Measurements from ENCODE around the gene CRYGD. TPM values are rescaled to one million over a fixed set of nuclear protein-coding genes. Genes with fewer than 3 reads are reported as not detected.

Gene CRYGD
- total and polyA plus RNA-seq, 9 of the 15 experiments (the other 6 are each of a cell fraction or from before 2014, with no cell fraction given), result not detected

DNA sequence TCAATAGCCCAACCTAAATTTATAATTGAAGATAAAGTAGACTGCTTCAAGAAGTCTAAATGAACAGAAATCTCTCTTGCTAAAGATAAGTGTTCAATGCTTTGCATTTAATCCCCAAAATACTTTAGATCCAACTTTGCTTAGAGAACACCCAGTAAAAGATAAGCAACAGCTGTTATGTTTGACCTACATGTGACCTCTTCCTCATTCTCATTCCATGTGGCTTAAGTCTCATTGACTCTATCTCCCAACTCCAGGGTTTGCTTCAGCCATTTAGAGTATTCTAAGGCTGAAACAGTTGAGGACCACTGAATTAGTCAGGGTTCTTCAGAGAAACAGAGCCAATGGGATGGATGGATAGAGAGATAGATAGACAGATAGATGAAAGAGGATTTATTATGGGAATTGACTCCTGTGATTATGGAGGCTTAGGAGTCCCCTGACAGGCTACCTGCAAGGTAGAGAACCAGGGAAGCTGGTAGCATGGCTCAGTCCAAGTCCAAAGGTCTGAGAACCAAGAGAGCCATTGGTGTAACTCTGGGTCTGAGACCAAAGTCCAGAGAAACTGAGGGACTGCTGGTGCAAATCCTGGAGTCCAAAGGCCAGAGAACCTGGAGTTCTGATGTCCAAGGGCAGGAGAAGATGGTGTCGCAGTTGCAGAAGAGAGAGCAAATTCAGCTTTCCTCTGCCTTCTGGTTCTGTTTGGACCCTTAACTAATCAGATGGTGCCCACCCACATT lies 32.1 kb downstream of the CRYGD start:
- Histone ChIP-seq H3K9me1 (ENCODE audit: control insufficient read depth, insufficient read depth, low read length) (no peaks in the 10 kb centered on the region), H3K27ac (ENCODE audit: extremely low read depth, low read depth, low read length) (no peak overlapping the region), H2AFZ (ENCODE audit: low read depth, low read length) (no peak overlapping the region), H3K4me3 (no peak overlapping the region), H3K4me2 (ENCODE audit: insufficient read depth, low read length) (no peak overlapping the region), H3K27me3 (ENCODE audit: control insufficient read depth in 2 of 2, insufficient read depth in 2 of 2, low read length in 2 of 2) (0 out of 5 replicates have a peak, but pooled peaks cover 0 to 5% of the 10 kb centered on the region in 2 experiments), H3K36me3 (ENCODE audit: control insufficient read depth, insufficient read depth, low read length) (no peaks in the 10 kb centered on the region), H3K79me2 (ENCODE audit: control insufficient read depth, insufficient read depth, low read length) (no peaks in the 10 kb centered on the region), H3K9ac (ENCODE audit: insufficient read depth in 1 of 2, low read depth in 2 of 2, low read length in 2 of 2) (no peak overlapping the region), H3K4me1 (replicated peaks in 1 of 2; ENCODE audit: control insufficient read depth in 2 of 2, insufficient read depth in 2 of 2, low read length in 2 of 2) (no peaks in the 10 kb centered on the region), H4K20me1 (replicated peaks; ENCODE audit: control insufficient read depth, insufficient read depth, low read length) (no peaks in the 10 kb centered on the region), H3K9me3 (replicated peaks; ENCODE audit: control insufficient read depth, insufficient read depth, low read depth, low read length) (no peaks in the 10 kb centered on the region)
- in situ Hi-C loops (cut with MboI) (no loop called here), intact Hi-C loops (cut with micrococcal nuclease) (no loop called here)
- CTCF ChIA-PET (ENCODE audit: low intra/inter-chr PET ratio), result no interaction called here
- POLR2A ChIA-PET, result no interaction called here
- TF ChIP-seq, protein P1, sequence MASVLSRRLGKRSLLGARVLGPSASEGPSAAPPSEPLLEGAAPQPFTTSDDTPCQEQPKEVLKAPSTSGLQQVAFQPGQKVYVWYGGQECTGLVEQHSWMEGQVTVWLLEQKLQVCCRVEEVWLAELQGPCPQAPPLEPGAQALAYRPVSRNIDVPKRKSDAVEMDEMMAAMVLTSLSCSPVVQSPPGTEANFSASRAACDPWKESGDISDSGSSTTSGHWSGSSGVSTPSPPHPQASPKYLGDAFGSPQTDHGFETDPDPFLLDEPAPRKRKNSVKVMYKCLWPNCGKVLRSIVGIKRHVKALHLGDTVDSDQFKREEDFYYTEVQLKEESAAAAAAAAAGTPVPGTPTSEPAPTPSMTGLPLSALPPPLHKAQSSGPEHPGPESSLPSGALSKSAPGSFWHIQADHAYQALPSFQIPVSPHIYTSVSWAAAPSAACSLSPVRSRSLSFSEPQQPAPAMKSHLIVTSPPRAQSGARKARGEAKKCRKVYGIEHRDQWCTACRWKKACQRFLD (CRISPR knock-in tag; IDR thresholded peaks at IDR 0.05), result no peak
- TF ChIP-seq DACH1 (IDR thresholded peaks at IDR 0.05; ENCODE audit: partially characterized antibody), result peak; percentile 52
- TF ChIP-seq SPI1 (IDR thresholded peaks at IDR 0.05; ENCODE audit: borderline replicate concordance, low read depth, low read length), result peak; percentile 16; the same call in 1 of the 2 replicates
- TF ChIP-seq, protein P2, sequence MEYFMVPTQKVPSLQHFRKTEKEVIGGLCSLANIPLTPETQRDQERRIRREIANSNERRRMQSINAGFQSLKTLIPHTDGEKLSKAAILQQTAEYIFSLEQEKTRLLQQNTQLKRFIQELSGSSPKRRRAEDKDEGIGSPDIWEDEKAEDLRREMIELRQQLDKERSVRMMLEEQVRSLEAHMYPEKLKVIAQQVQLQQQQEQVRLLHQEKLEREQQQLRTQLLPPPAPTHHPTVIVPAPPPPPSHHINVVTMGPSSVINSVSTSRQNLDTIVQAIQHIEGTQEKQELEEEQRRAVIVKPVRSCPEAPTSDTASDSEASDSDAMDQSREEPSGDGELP (CRISPR knock-in tag; IDR thresholded peaks at IDR 0.05; ENCODE audit: borderline replicate concordance), result peak; percentile 25; the same call in 1 of the 2 replicates
- TF ChIP-seq ESRRA (IDR thresholded peaks at IDR 0.05; ENCODE audit: borderline replicate concordance, low read depth), result peak; percentile 64; the same call in 1 of the 2 replicates
- no peak for TF ChIP-seq ZNF584 (CRISPR knock-in tag; IDR thresholded peaks at IDR 0.05; ENCODE audit: low read depth)
- 0 out of 2 replicates have a peak, but pooled peaks have one; percentile 15 for TF ChIP-seq CBFA2T2 (conservative IDR thresholded peaks at IDR 0.05)
- peak; percentile 49 for TF ChIP-seq CBFA2T3 (IDR thresholded peaks at IDR 0.05)
- no peak for TF ChIP-seq PRMT5 (CRISPR knock-in tag; IDR thresholded peaks at IDR 0.05)
- FAIRE-seq (no peak), ATAC-seq (no peak), DNase-seq (ENCODE audit: extremely low read depth in 1 of 4, low spot score in 3 of 4) (peak in 2 of 4 experiments; percentile 10 to 29)
- 0% methylated on average over 1 of the region's 1 CpG for WGBS (ENCODE audit: insufficient coverage, low coverage, missing lambda C conversion rate)
- BruUV-seq (replicated peaks), result no TSS peak

All from K562 (cell line).